Stimulated activated CD4-positive, alpha-beta T cell treated with anti-CD3 and anti-CD28 coated beads, TNF-alpha, amount 100 ng/mL, for 48 hours (primary cell): Measurements from ENCODE around the gene WDR17.
"Not testable (repeated sequence)": the region's sequence is repeated elsewhere in the genome, so short reads cannot be mapped to it uniquely, and the experiment has no call there.

ENCODE experiments used
- DNase-seq, 3 donors: peaks; one replicate each; pipeline ENCODE4 v3.0.0-alpha.2; 2020; ENCODE audit warnings: low read depth in 3 of 3

Gene WDR17

GRCh38 chr4:176189891-176190795 is 124.5 kb downstream of the WDR17 start:
- DNase-seq: no peak

DNA sequence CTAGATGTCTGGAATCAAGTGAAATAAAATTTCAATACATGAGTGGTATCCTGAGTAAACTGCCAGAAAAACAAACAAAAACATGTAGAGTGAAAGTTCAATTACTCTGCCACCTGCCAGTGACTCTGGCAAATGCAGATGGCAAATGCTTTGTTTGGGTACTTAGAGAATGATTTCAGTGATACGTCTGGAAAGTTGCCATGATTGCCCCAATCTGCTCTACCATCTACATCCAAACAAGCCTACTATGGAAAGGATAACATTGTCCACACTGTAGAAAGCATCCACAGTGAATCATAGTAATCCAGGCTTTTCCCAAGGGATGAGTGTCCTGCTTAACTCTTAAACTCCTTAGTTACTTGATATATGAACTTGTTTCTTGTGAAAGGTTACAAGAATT is 126.3 kb downstream of the WDR17 start:
- no peak for DNase-seq

DNA sequence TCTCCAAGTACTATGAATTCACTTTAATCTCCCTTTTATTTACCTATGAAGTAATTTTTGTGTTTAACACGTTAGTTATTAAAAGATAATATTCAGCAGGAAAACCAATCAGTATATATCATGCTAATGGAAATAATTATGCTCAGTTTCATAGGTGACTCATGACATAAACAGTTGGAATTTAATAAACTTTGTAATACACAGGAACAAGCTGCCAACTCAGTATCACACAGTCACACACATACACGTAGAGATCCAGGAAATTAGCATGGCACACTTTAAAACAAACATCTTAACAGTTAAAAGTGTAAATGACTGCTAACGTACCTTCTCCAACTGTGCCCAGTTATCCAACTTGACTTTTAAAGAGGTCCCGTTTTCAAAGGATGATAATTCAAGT is 127.5 kb downstream of the WDR17 start:
- no peak for DNase-seq

DNA sequence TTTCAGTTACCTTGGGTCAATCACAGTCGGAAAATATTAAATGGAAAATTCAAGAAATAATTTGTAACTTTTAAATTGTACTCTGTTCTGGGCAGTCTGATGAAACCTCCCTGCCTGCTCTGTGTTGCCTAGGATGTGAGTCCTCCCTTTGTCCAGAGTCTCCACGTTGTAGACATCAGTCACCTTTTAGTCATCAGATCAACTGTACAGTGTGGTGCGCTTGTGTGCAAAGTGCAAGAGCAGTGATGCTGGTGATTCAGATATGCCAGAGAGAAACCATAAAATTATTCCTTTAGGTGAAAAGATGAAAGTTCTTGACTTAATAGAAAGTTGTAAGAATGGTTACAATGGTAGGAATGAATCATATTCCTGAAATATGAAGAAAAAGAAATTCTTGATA is 128.3 kb downstream of the WDR17 start:
- DNase-seq: peak in 2 of 3 donors; percentile 6 to 44

GRCh38 chr4:176195184-176195978 is 129.7 kb downstream of the WDR17 start, which contains the start of gene SPATA4:
TSS of gene SPATA4 (minus strand) at chr4:176195585. CDS start at chr4:176195562, 23 bp downstream.
- peak; percentile 87 to 91 (median 91) for DNase-seq

DNA sequence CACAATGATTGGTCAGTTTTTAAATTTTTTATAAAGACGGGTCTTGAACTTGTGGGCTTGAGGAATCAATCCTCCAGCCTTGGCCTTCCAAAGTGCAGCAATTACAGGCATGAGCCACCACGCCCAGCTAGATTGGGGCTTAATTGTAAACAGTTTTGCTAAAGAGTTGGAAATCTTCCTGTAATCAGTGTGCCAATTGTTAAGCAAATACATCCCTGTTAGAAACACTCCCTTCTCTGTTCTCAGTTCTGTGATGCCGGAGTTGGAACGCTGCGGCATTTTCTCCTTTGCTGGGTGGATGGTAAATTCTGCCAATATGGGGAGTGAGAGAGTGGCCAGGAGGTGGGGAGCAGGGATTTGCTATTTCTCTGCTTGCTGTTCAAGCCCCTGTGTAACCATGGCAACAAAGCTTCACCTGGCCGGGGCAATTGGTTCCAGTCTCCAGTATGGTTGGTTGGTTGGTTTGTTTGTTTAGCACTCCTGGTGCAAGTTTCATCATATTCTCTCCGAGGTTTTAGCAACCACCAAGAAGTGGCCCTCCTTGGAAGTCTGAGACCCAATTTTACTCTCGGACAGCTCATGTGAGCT is 132.8 kb downstream of the WDR17 start:
- DNase-seq: no peak

DNA sequence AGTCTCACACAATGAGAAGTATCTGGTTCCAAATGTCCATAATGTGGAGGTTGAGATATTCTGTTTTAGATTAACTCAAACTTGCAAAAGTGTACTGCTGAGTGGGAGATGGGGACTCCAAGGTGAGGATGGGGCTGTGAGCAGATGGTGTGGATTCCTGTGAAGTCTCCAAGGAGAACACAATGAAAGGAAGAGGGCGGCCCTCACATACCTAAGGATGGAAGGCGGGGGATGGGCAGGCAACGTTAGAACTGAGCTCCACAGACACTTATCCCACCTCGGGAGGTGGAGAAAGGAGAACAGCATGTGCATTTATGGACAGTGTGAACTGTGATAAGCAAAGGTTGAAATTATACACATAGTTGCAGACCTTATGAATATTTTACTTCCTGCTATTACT is 139.7 kb downstream of the WDR17 start:
- no peak for DNase-seq

- DNase-seq: no peak
These were observed 142.2 kb downstream of the WDR17 start for GRCh38 chr4:176207839-176208238.

DNA sequence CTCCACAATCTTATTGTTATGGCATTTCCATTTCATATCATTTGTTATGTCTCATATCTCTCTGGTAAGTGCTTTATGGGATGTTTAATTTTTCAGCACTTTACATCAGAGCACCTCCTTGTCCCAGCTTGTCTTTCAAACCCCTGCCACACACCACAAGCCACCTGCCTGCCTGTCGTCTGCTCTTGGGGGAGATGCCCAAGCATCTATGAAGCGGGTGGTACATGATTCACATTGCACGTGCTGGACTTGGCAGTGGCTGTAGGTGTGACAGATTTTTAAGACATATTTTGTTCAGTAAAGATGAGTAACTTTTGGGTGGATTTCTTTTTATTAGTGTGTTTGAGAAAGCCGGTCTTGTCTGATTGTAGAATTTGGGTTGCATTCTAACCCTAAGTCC is 143.9 kb downstream of the WDR17 start:
- no peak for DNase-seq

- no peak for DNase-seq
These were observed 144.5 kb downstream of the WDR17 start for GRCh38 chr4:176210101-176210500.

DNA sequence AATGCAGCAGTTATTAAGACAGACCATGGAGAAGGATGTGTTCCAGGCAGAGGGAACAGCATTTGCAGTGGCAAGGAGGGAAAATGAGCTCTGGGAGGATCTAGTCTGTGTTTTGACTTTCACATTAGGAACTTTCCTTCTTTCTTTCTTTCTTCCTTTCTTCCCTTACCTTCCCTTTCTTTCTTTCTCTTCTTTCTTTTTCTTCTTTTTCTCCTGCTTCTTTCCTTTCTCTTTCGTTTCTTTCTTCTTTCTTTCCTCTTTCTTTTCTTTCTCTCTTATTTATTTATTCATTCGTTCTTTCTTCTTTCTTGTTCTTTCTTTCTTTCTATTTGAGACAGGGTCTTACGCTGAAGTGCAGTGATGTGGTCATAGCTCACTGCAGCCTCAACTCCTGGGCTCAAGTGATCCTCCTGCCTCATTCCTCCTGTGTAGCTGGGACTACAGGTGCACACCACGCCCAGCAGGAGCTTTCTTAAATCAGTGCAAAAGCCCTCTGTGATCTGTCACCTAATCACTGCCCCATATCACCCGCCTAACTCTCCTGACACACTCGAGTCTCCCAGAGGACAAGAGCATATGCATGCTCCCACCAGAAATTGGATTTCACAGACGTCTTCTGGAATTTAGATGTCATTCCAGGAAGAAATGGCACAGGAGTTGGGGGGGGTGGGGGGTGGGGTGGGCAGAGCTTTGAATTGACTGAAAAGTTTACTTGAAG is 145.1 kb downstream of the WDR17 start:
- no peak for DNase-seq

GRCh38 chr4:176212351-176212750 is 146.7 kb downstream of the WDR17 start:
- DNase-seq: not testable (repeated sequence)

- DNase-seq: no peak
These were observed 151.9 kb downstream of the WDR17 start for GRCh38 chr4:176217510-176217909.

DNA sequence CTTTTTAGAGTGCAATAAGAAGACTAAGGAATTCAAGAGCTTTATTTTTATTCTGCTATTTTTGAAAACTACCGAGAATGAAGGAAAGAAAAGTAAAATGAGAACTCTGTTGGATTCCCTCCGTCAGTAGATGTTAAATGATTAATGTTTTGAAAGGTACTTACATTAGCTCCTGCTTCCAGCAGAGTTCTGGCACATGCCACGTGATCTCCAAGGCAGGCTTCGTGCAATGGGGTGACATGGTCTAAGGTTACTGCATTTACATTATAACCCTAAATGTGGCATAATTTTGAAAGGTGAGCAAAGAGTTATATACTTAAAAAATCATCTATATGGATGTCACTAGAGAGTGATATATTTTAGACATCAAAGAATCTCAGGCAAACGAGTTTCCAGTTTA is 156.5 kb downstream of the WDR17 start:
- DNase-seq: no peak

GRCh38 chr4:176223561-176223960 is 157.9 kb downstream of the WDR17 start:
- no peak for DNase-seq

GRCh38 chr4:176226736-176227135 is 161.1 kb downstream of the WDR17 start:
- no peak for DNase-seq

GRCh38 chr4:176229645-176230044 is 164.0 kb downstream of the WDR17 start:
- DNase-seq: no peak
